ENCODE data around the gene DGKD.

Gene DGKD

DNA sequence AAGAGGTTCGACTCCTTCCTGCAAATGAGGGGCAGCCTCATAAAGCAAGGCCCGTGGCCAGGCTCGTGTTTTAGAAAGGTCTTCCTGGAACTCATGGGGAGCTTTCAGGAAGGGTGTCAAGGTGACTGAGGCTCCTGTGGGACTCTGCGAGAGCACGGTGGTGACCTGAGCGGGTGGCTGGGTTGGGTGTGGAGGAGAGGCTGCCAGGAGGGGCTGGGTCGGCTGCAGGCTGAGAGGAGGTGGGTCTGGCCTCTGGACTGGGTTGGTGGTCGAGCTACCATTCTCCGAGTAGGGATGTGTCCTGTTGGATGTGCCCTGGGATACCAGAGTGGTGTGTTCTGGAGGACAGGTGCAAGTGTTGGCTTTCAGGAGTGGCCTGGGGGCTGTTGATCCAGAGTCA is 86.4 kb downstream of the DGKD start:
- no peaks in the 10 kb centered on the region for H3K27me3 ChIP-seq (ENCODE audit: insufficient read depth, low read depth)
- H3K4me1 ChIP-seq (ENCODE audit: low read depth, poor library complexity, severe bottlenecking) = no peaks in the 10 kb centered on the region
- H3K79me2 ChIP-seq (ENCODE audit: insufficient read depth, low read depth) = no peaks in the 10 kb centered on the region
- no peak overlapping the region for H2AFZ ChIP-seq (ENCODE audit: low read depth)
- no peak overlapping the region for H3K27ac ChIP-seq
- H3K9ac ChIP-seq = no peak overlapping the region
- TF ChIP-seq, protein P1, sequence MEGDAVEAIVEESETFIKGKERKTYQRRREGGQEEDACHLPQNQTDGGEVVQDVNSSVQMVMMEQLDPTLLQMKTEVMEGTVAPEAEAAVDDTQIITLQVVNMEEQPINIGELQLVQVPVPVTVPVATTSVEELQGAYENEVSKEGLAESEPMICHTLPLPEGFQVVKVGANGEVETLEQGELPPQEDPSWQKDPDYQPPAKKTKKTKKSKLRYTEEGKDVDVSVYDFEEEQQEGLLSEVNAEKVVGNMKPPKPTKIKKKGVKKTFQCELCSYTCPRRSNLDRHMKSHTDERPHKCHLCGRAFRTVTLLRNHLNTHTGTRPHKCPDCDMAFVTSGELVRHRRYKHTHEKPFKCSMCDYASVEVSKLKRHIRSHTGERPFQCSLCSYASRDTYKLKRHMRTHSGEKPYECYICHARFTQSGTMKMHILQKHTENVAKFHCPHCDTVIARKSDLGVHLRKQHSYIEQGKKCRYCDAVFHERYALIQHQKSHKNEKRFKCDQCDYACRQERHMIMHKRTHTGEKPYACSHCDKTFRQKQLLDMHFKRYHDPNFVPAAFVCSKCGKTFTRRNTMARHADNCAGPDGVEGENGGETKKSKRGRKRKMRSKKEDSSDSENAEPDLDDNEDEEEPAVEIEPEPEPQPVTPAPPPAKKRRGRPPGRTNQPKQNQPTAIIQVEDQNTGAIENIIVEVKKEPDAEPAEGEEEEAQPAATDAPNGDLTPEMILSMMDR (conservative IDR thresholded peaks at IDR 0.05; ENCODE audit: low read depth, low read length) = no peak
- no peaks in the 10 kb centered on the region for H4K20me1 ChIP-seq (ENCODE audit: insufficient read depth)
- H3K36me3 ChIP-seq (ENCODE audit: insufficient read depth) = no peaks in the 10 kb centered on the region
- no peak overlapping the region for H3K4me3 ChIP-seq (IDR thresholded peaks at IDR 0.05; ENCODE audit: insufficient read depth, low read depth, low read length)
- no peak overlapping the region for H3K4me2 ChIP-seq

DNA sequence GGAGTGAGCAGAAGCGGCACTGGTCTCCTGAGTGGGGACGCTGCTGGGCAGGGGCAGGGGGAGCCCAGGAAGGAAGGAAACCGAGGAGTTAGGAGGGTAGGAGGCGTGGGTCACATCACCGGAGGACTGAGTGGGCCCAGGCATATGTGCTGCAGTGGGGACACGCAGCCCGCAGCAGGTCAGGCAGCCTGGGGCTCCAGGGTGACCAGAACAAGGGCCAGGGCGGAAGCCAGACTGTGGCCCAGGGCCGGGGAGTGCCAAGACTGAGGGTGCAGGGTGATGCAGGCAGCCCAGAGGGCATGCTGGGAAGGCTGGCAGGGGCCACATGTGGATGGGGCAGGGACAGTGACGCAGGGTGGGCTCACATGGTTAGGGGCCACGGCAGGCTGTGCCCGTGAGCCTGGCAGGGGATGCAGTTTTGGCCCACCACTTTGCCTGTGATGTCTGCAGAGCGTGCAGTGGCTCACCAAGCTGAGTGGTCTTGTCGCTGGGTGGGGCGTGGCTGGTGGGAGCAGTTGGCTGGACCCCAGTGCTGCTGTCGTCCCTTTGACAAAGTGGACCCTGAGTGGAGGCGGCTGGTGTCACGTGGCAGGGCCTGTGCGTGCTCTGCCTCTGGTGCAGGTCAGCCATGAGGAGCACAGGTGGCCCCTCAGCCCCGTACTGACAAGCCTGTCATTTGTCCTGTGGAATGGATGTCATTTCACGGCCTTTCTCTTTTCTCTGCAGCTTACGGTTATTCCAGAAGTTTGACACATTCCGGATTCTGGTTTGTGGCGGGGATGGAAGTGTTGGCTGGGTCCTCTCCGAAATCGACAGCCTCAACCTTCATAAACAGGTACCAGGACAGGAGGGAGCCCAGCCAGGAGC is 87.1 kb downstream of the DGKD start:
- Histone ChIP-seq H3K27ac (no peak overlapping the region), H3K4me3 (IDR thresholded peaks at IDR 0.05; ENCODE audit: insufficient read depth, low read depth, low read length) (no peak overlapping the region), H3K36me3 (ENCODE audit: insufficient read depth) (no peaks in the 10 kb centered on the region), H3K79me2 (ENCODE audit: insufficient read depth, low read depth) (no peaks in the 10 kb centered on the region), H3K9ac (no peak overlapping the region), H3K4me1 (ENCODE audit: low read depth, poor library complexity, severe bottlenecking) (no peaks in the 10 kb centered on the region), H3K27me3 (ENCODE audit: insufficient read depth, low read depth) (no peaks in the 10 kb centered on the region), H4K20me1 (ENCODE audit: insufficient read depth) (no peaks in the 10 kb centered on the region), H2AFZ (ENCODE audit: low read depth) (no peak overlapping the region), H3K4me2 (no peak overlapping the region)
- TF ChIP-seq, protein P1 (conservative IDR thresholded peaks at IDR 0.05; ENCODE audit: low read depth, low read length) = no peak

DNA sequence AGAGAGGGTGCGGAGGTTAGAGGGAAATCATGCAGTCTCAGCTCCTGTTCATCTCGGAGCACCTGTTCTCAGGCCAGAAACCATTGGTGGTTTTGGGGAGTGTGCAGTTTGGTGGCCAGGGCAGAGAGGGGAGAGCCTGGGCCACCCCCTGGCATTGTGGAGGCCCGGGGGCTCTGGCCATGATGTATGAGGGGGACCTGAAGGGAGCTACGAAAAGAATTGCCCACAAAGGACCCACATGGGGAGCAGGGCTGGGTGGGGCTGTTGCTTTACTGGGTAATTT is 87.7 kb downstream of the DGKD start:
- Histone ChIP-seq H3K4me1 (ENCODE audit: low read depth, poor library complexity, severe bottlenecking) (no peaks in the 10 kb centered on the region), H3K36me3 (ENCODE audit: insufficient read depth) (no peaks in the 10 kb centered on the region)

DNA sequence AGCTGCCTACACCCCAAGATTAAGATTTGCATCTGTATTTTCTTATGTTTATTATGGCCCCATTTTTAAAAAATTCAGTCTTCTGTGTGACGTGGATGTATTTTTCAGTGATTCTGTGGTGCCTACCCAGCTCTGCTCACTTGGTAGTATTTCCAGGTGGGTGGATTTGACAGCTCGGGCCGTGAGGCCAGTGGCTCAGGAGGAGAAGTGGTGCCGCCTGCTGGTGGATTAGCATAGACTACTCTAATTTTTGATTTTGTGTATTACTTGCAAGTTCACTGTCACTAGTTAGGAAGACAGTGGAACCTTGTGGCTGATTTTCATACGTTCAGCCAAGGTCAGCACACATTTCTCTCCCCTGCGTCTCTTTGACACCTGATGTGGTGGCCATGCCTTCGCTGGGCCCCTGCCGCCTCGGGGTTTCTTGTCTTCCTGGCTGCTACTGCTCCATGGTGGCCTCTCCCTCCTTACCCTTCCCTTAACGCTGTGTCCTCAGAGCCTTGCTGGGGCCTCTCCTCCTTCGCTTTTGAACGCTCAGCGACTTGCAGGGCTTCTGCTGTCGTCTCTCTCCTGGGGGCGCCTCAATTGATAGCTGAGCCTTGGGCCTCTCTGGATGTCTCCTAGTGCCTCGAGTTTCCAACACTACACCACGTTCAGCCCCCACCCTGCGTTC is 89.4 kb downstream of the DGKD start:
- no peaks in the 10 kb centered on the region for H4K20me1 ChIP-seq (ENCODE audit: insufficient read depth)
- H3K27ac ChIP-seq = no peak overlapping the region
- H3K4me3 ChIP-seq (IDR thresholded peaks at IDR 0.05; ENCODE audit: insufficient read depth, low read depth, low read length) = no peak overlapping the region
- no peak overlapping the region for H3K4me2 ChIP-seq
- H3K36me3 ChIP-seq (ENCODE audit: insufficient read depth) = no peaks in the 10 kb centered on the region
- no peak overlapping the region for H3K9ac ChIP-seq
- TF ChIP-seq, protein P1 (conservative IDR thresholded peaks at IDR 0.05; ENCODE audit: low read depth, low read length) = peak; percentile 79
- H2AFZ ChIP-seq (ENCODE audit: low read depth) = no peak overlapping the region
- H3K4me1 ChIP-seq (ENCODE audit: low read depth, poor library complexity, severe bottlenecking) = no peaks in the 10 kb centered on the region
- H3K27me3 ChIP-seq (ENCODE audit: insufficient read depth, low read depth) = no peaks in the 10 kb centered on the region
- no peaks in the 10 kb centered on the region for H3K79me2 ChIP-seq (ENCODE audit: insufficient read depth, low read depth)

More for the DNA sequence above, 87.7 kb downstream of the DGKD start:
- no peak overlapping the region for H2AFZ ChIP-seq (ENCODE audit: low read depth)
- TF ChIP-seq, protein P1 (conservative IDR thresholded peaks at IDR 0.05; ENCODE audit: low read depth, low read length) = no peak
- no peak overlapping the region for H3K27ac ChIP-seq
- no peaks in the 10 kb centered on the region for H4K20me1 ChIP-seq (ENCODE audit: insufficient read depth)
- H3K79me2 ChIP-seq (ENCODE audit: insufficient read depth, low read depth) = no peaks in the 10 kb centered on the region
- no peak overlapping the region for H3K4me3 ChIP-seq (IDR thresholded peaks at IDR 0.05; ENCODE audit: insufficient read depth, low read depth, low read length)
- no peak overlapping the region for H3K9ac ChIP-seq
- H3K4me2 ChIP-seq = no peak overlapping the region
- no peaks in the 10 kb centered on the region for H3K27me3 ChIP-seq (ENCODE audit: insufficient read depth, low read depth)

Data from KMS-11 (cell line).